PFSK-1 (cell line): ENCODE data around the gene TNFSF13B.

ENCODE experiments used
- FOXP2 ChIP-seq: optimal IDR thresholded peaks from 2 replicates; pipeline ENCODE3; 2011; ENCODE audit warnings: borderline replicate concordance, control low read depth, inconsistent platforms; ENCODE audit not compliant: insufficient read depth; ENCODE audit errors: extremely low read length, extremely low read depth
- POLR2AphosphoS5 ChIP-seq: IDR thresholded peaks from 2 replicates; pipeline ENCODE4 v1.6.1; 2012; ENCODE audit warnings: low read depth, mild to moderate bottlenecking, control low read depth, low read length, moderate library complexity
- TF ChIP-seq, protein P1 (sequence below), 2 experiments: IDR thresholded peaks; 2 replicates each; pipeline versions ENCODE4 v1.6.1 to v1.8.0; 2011 to 2012; ENCODE audit warnings: low read depth in 2 of 2, low read length in 2 of 2, control low read depth in 1 of 2, inconsistent platforms in 1 of 2, mild to moderate bottlenecking in 1 of 2, moderate library complexity in 1 of 2; ENCODE audit not compliant: insufficient read depth in 1 of 2

DNA sequence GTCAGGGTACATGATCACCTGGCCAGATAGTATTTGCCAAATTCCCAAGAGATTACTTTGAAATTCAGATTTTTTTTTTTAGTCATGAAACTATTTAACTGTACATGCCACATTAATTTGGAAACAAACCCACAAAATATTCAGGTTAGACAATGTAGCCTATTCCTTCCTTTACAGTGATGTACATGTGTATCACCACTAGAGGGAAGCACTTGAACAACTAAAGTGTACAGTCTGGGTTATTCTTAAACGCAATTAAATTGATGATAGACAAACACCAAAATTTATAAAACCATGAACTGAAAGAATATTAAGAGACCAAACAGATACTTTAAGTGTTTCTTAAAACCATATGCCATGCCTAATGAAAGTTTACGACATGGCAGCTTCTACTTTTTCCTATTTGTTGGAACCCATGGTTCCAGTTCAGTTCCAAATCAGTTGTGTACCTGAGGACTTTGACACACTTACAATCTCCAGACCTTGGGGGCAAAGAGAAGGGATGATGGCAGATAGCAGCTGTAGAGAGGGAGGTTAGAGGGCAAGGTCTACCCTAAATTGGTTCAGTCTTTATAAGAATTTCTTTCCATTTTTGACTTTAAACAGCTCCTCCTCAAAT, 52.8 kb downstream of the TNFSF13B start:
- TF ChIP-seq, protein P1, sequence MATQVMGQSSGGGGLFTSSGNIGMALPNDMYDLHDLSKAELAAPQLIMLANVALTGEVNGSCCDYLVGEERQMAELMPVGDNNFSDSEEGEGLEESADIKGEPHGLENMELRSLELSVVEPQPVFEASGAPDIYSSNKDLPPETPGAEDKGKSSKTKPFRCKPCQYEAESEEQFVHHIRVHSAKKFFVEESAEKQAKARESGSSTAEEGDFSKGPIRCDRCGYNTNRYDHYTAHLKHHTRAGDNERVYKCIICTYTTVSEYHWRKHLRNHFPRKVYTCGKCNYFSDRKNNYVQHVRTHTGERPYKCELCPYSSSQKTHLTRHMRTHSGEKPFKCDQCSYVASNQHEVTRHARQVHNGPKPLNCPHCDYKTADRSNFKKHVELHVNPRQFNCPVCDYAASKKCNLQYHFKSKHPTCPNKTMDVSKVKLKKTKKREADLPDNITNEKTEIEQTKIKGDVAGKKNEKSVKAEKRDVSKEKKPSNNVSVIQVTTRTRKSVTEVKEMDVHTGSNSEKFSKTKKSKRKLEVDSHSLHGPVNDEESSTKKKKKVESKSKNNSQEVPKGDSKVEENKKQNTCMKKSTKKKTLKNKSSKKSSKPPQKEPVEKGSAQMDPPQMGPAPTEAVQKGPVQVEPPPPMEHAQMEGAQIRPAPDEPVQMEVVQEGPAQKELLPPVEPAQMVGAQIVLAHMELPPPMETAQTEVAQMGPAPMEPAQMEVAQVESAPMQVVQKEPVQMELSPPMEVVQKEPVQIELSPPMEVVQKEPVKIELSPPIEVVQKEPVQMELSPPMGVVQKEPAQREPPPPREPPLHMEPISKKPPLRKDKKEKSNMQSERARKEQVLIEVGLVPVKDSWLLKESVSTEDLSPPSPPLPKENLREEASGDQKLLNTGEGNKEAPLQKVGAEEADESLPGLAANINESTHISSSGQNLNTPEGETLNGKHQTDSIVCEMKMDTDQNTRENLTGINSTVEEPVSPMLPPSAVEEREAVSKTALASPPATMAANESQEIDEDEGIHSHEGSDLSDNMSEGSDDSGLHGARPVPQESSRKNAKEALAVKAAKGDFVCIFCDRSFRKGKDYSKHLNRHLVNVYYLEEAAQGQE (IDR thresholded peaks at IDR 0.05; ENCODE audit: insufficient read depth in 1 of 2, low read depth in 2 of 2, low read length in 2 of 2): no peak
- TF ChIP-seq POLR2AphosphoS5: no peak
- TF ChIP-seq FOXP2: no peak
